HG03066 (cell line): ENCODE results near the gene DNAI2.

Source experiments
- ATAC-seq: cut with Tn5 transposase; IDR thresholded peaks from one replicate; pipeline ENCODE4 v1.9.1; 2021; ENCODE audit warnings: low read depth; ENCODE audit not compliant: unreplicated experiment

Gene DNAI2

DNA sequence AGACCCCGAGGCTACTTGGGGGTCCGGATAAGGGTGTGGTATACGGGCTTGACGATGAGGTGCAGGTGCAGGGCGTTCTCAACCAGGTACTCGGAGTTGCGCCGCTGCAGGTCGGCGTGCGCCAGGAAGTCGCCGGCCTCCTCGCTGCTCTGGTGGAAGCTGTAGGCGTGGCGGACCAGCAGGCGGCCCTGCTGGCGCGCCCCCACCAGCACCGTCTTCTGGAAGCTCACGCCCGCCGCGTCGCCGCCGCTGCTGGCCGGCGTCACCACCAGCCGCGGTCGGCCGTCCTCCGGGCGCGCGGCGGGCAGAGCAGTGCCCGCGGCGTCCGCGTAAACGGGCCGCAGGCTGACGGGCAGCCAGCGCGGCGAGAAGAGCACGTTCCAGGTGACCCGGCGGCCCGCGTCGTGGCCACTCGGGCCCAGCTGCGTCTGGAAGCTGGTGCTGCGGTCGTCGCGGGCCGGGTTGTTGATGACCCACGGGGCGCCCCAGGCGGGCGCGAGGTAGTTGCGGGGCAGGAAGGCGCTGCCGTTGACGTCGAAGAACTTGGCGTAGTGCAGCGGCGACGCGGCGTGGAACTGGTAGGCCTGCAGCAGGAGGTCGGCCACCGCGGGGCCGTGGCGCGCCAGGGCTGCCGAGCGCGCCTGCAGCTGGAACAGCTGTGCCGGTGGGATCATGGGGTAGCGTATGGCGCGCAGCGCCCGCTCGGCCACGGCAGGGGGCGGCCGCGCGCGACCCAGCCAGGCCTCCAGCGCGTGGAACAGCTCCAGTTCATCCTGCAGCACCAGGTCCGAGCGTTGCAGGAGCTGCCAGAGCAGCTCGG, 82.8 kb downstream of the DNAI2 start:
- ATAC-seq: no peak

DNA sequence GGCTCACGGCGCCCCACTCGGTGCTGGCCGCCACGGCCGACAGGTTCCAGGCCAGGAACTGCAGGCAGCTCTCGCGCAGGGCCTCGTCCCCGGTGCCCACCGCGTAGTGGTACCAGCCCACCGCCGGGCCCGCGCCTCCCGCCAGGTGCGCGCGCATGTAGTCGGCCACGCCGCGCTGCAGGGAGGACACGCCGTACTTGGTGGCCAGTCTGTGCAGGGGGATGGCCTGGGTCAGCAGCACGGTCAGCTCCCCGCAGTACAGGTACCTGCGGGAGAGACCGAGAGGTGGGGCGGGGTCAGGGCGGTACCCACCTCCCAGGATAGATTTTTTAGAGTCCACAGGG, 83.4 kb downstream of the DNAI2 start:
- ATAC-seq: no peak

DNA sequence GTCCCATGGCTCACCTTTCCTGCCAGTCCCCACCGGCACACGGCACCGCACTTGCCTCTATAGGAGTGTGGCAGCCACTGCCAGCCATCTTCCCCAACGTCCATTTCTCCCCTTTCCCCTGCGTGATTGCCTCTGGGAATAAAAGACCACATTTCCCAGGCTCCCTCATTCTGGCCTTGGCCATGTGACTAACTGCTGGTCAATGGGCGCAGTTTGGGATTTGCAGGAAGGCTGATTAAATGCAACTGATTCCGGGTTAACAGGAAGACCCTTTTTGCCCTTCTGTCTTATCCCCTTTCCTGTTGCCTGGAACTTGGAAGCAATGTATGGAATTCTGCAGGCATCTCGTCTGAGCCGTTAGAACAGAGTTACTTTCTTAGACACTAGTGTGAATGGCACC, 84.7 kb downstream of the DNAI2 start:
- no peak for ATAC-seq

DNA sequence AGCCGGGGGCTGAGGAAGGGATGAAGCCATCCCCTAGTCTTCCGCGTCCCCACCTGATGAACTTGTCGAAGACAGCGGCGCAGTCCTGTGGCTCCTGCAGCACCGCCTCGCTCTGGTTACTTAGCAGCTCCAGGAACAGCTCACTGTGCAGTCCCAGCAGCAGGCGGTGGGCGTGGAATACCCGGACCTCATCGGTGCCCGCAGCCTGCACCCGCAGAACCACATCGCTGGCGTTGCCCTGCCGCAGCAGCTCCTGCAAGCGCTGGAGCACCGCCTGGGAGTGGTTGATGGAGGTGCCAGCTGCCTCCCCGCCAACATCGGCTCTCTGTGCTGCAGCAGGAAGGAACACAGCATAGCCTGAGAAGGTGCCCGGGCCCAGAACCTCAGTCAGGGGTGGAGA, 85.9 kb downstream of the DNAI2 start:
- ATAC-seq: no peak

DNA sequence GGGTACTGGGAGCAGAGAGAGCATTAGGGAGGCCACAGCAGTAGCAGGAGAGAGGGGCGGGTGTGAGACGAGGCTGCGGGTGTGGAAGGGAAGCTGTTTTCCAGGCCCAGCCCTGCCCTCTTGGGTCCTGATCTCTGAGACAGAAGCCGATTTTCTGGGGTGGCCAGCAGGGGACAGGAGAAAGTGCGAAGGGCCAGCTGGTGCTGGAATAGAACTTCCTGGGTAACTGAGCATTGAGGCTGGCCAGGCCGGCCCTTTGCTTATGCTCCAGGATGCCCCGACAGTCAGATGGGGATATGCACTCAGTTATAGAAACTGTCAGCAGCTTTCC, 86.8 kb downstream of the DNAI2 start:
- ATAC-seq: no peak

DNA sequence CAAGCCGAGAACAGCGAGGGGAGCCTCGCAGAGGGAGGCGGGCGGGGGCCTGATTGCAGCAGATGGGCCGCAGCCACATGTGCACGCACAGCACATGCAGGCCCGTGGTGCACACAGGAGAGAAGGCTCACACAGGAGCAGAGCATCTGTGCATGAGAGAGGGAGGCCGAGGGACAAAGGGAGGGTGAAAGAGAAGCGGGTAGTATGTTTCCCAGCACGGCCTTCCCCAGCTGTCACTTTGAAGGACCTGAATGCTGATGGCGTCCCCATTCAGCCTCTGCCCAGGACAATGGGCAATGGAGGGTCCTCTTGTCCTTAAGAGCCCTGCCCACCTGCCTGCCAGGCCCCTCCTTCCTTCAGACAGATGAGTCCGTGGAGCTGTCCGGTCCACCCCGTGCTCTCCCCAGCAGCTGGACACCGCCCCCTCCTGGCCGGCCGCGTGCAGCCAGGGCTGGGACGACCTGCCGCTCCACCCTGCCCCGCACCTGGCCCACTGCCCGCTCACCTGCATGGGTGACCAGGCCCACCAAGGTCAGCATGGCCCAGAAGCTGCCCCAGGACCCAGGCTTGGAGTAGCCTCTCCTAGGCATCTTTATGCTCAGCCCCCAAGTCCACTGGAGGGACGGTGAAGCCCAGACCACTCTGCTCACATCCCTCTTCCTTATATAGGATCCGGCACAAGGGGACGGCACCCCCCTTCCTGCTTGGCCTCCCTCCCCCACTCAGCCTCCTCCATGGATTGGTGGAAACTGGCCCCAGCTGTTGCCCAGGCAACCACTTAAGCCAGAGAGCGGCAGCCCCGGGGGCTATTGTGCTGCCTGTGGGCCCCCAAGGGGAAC, 87.4 kb downstream of the DNAI2 start, which contains the start of gene BTBD17:
BTBD17 (minus strand) TSS at position 639 of the 839 bp plus-strand sequence; CDS start at position 590, 49 bp downstream.
- no peak for ATAC-seq

DNA sequence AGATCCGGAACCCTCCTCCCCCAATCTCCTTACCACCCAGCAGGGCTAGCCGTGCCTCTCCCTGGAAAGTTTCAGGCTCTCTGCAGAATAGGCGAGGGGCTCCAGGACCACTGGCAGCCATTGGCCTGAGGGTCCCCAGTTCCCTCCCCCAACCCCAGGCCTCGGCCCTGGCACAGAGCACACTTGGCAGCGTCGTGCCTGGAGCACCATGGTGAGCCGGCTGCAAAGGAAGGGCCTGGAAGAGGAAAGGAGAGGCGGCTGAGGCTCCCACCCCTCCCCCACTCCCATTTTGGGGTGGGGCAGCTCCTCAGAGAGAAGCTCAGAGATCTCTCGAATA, 88.0 kb downstream of the DNAI2 start:
- ATAC-seq: no peak

DNA sequence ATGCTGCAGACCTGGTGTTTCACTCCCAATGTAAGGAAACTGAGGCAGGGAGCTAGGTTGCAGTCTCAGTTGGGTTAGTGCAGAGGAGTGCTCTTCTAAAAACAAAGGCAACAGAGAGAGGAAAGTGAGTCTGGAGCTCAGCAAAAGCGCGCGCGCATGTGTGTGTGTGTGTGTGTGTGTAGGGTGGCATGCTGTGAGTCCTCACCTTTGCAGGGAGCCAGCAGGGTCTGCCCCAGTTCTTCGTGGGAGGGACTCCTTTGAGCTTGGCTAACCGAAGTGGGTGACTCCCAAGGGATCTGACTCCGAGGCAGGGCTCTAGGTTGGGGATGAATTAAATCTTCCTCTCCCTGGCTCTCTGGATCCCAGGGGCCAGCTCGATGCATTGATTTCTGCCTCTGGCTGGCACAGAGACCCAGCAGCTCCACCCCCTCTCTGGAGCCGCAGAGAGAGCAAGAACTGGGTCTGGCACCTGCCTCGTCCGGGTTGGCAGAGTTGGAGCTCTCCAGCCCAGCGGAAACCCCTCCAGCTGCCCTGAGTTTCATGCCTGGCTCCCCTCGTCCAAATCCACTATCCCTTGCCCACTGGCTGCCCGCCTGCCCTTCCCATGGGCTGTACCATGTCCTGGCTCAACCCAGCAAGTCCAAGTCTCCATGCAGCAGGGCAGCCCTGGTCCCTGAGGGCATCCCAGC, 88.9 kb downstream of the DNAI2 start:
- ATAC-seq: no peak
